GM19328 (cell line): ENCODE data around the gene DENND10.
A peak's percentile ranks its signal among the peaks of the same experiment; 100 is the strongest.
"Not testable (repeated sequence)": the region's sequence is repeated elsewhere in the genome, so short reads cannot be mapped to it uniquely, and the experiment has no call there.

ENCODE experiments used
- ATAC-seq: cut with Tn5 transposase; IDR thresholded peaks from one replicate; pipeline ENCODE4 v1.9.1; 2021; ENCODE audit warnings: mild to moderate bottlenecking, moderate library complexity; ENCODE audit not compliant: unreplicated experiment

DENND10 gene

DNA sequence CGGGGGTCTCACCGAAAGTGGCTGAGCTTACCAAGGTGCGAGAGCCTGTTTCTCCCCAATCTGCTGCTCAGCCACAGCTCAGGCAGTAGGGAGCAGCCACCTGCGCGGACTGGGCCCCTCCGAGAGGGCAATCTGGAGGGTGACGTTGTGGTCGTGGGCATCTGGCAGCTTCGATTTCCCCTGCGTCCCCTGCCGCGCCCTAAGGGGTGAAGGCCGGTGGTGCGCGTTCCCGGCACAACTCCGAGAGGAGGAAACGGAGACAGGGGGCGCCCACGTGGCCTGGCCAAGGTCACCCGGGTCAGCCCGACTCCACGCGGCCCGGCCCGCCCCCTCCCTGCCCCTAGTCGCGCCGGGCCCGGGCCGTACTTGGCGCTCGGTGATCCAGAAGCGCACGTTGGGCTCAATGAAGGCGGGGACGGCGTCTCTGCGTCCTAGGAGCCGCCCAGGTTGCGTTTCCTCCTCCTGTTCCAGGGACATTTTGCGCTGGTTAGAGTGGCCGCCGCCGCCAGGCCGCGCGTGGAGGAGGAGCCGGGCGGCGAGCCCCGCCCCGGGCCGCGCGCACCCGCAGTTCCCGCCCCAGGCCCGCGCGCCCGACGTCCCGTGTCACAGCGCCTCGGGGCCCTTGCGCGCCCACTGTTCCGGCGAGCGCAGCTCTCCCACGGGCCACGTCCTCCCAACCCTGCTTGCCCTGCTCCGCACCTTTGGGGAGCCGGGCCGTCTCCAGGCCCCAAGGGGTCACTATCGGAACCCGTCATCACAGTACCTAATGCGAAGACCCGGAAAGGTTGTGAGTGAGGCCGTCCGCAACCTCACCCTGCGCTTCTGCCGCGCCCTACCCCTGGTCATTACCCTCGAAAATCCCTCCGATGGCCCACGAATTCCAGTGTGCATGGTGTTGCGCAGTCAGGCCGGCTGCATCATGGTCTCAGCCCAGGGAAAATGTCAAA lies 61.5 kb downstream of the DENND10 start, which contains the start of gene SFXN4:
Gene SFXN4 (minus strand): TSS at position 544 of the 947 bp plus-strand sequence. CDS start 67 bp downstream, at position 477.
- peak; percentile 92 for ATAC-seq

DNA sequence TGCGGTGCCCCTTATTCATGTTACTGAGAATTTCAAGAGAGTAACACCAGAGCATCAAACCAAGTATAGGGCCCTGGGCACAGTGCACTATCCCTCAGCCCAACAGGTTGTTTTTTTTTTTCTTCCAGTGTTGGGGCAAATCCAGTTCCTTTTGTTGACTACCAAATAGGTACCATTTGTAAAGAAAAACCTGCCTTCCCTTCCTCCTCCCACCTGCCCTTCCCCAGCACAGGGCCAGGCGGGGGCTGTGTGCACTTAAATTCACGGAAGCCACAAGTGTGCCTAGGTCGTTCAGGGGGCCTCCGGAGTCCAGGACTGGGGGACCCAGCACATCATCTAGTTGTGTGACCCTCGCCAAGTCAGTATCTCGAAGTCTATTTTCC lies 62.2 kb downstream of the DENND10 start:
- ATAC-seq: peak; percentile 0

DNA sequence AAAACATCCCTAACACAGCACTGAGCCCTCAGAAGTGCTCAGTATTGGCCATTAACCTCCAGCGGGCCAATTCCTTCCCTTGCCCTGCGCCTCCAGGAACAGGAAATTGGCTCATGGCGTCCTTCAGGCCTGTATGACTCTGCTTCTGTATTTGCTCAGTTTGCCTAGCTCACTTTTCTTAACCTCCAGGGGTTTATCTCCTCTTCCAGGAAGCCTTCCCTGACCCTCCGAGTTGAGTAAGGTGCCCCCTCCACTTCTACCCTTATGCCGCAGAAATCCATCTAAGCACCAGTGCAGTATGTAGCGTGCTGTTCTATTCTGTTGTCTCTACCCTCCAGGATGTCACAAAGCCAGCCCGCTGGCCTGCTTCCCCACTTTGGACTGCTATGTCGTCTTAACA lies 62.7 kb downstream of the DENND10 start:
- no peak for ATAC-seq

DNA sequence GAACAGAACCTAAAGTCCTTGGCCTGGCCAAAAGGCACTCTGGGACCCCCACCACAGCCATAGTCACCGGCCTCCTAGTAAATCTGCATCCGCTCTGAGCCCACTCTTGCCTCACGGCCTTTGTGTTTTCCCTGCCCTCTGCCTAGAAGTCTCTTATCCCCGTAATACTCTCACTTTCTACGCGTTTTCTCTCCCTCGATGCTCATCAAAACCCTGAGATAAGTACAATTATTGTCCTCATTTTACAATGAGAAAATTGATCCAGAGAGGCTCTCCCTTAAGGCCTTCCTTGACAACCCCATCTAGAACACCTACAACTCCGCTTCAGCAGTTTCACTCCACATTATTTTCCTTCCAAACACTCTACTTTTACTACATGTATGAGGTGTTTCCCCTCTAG lies 63.1 kb downstream of the DENND10 start:
- ATAC-seq: no peak

DNA sequence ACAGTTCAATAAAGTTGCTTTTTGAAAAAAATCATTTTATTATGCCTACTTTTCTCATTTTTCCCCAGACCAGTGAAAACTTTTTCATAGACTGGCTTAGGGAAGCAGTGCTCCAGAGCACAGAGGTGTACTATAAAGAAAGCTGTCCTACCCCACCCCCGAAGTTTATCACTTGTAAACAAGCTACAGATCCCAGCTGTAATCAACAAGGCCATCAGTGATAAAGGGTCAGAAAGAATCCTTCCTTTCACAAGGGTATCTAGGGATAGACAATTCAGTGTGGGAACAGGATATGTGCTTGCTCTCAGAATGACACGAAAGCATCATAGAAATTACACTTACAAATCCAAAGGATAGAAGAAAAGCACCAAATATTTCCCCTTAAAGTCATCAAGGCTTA lies 70.2 kb downstream of the DENND10 start:
- ATAC-seq: no peak

DNA sequence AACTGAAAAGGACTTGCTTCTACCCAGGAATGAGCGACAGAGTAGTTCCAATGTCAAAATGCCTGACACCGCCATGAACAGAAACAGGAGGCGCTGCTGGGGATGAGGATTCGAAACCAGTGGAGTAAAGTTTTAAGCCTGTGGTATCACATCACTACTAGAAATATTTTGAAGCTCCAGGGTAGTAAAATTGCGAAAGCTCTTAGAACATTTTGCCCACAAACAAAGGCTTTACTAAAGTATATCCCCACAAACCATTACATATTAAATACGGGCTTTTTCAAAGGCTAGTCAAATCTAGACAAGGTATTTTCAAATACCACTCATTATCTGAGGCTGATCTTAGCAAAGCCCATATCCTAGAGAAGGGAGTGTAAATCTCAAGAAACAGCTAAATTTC lies 72.3 kb downstream of the DENND10 start:
- ATAC-seq: no peak

DNA sequence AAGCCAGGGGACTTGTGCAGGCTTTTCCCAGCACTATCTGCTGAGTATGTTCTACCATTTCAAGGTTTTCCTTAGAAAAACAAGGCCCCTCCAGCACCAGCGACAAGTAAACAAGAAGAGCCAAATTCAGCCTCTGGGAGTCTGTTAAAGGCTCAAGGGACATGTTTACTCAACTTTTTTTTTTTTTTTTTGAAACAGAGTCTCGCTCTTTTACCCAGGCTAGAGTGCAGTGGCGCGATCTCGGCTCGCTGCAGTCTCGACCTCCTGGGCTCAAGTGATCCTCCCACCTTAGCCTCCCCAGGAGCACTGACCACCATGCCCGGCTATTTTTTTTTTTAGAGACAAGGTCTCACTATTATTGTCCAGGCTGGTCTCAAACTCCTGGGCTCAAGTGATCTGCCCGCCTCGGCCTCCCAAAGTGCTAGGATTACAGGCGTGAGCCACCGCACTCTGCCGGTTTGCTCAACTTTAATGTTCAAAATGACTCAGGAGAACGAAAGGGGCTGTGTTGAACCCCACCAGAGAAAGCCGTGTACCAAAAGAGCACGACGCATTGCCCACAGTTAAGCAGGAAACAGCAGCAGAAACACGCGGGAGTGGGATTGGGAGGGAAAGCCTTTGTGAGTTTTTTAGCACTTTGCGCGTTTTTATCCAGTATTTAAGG lies 73.9 kb downstream of the DENND10 start:
- ATAC-seq: peak; percentile 27

DNA sequence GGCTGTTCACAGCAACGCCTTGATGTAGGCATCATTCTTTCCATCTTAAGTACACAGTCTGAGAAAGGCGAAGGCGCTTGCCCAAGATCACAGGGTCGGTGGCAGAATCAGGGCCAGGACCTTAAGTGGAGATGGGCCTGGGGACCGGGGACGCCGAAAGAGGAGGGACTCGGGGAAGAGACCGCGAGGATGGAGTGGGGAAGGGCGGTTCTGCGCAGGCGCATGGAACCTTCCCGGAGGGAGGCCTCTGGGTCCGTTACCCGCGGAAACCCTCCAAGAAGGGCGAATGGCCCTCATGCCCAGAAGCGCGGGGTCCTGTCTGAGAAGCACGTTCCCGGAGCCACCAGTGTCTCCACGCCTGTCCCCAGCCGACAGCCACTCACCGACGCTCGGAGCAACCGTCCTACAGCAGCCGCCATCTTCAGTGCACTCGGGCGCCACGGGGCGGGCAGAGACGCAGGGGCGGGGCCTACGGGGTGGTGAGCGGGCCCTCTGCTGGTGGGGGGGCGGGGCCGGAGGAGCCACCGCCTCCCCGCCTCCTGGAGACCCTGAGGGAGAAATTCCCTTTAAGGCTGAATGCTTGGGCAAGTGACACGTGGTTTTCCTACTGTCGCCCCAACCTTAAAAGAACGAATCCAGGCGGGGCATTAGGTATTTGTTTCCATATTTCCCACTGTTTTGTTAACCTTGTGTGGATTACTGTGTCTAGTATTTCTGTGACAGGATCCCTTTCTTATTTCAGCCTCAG lies 74.6 kb downstream of the DENND10 start, which contains the start of gene PRDX3:
Gene PRDX3 (minus strand): TSS at position 441 of the 748 bp plus-strand sequence. CDS start 22 bp downstream, at position 419.
- peak; percentile 85 for ATAC-seq

DNA sequence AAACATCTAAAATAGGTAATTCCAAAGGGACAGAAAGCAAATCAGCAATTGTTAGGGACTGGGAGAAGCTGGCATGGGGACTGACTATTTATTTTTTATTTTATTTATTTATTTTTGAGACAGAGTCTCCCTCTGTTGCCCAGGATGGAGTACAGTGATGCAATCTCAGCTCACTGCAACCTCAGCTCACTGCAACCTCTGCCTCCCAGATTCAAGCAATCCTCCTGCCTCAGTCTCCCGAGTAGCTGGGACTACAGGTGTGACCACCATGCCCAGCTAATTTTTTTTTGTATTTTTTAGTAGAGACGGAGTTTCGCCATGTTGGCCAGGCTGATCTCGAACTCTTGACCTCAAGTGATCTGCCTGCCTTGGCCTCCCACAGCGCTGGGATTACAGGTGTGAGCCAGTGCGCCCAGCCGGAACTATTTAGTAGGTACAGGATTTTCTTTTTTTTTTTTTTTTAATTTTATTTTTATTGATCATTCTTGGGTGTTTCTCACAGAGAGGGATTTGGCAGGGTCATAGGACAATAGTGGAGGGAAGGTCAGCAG lies 77.0 kb downstream of the DENND10 start:
- ATAC-seq: not testable (repeated sequence)

DNA sequence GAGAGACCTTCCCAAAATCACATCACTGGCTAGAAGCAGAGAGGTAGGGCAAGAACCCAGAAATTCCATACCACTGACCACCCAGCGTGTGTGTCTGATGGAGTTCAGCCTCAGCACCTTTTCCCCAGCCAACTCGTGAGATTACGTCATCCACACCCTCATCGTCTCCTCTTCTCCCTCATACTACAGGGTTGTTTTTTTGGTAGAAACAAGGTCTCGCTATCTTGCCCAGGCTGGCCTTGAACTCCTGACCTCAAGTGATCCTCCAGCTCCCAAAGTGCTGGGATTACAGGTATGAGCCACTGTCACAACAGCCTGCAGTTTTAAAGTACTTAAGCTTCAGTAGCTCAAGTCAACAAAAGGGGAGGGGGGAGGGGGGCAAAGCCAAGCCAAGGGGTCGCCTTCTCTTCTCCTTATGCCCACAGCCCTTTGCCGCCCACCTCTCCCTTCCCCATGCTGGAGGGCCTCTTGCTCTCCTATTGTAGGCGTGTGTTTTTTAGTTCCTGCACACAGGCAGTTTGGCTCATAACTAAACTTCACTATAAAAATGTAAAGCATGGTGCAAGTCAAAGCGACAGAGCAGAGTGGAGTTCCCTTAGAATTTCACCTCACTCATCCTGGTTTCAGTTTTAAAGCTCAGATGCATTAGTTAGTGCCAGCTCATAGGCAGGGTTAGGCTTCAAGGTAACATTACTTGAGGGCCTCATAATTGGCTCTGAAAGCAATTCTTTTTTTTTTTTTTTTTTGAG lies 79.9 kb downstream of the DENND10 start:
- no peak for ATAC-seq
